Measurements from ENCODE around the gene CYP46A1. TPM values are rescaled to one million over a fixed set of nuclear protein-coding genes. Genes with fewer than 3 reads are reported as not detected.
"Not testable (repeated sequence)": the region's sequence is repeated elsewhere in the genome, so short reads cannot be mapped to it uniquely, and the experiment has no call there.

Gene CYP46A1
- total and polyA plus RNA-seq, 9 donors: 2.3 to 6.3 (median 3.7) TPM

DNA sequence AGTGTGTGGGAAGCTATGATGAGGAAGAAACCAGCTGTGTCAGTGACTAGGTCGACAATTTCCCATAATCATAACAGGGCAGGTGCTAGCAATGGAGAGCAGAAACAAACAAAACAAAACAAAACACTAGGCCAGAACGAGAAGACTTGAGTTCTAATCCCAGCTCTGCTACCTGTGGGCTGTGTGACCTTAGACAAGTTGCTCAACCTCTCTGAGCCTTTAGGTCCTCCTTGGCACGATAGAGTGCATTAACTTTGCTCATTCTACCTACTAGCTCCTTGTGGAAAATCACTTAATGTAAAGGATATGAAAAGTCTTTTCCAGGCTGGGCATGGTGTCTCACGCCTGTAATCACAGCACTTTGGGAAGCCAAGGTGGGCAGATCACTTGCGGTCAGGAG is 27.9 kb upstream of the CYP46A1 start:
- H3K9me3 ChIP-seq (replicated peaks; ENCODE audit: control insufficient read depth, low read depth, low read length): no peaks in the 10 kb centered on the region
- DNase-seq: no peak
- peaks cover 51% of the 10 kb centered on the region for H3K27me3 ChIP-seq (ENCODE audit: control insufficient read depth, insufficient read depth, low read length)
- H3K4me3 ChIP-seq (ENCODE audit: low read length): no peak overlapping the region
- H3K4me1 ChIP-seq (ENCODE audit: control insufficient read depth, insufficient read depth, low read length): peaks cover 12% of the 10 kb centered on the region
- H3K27ac ChIP-seq (ENCODE audit: low read length): no peak overlapping the region
- WGBS (ENCODE audit: insufficient coverage): 60% methylated on average over 1 of the region's 5 CpGs
- no peaks in the 10 kb centered on the region for H3K36me3 ChIP-seq (ENCODE audit: control insufficient read depth, insufficient read depth, low read length)

- no peak overlapping the region for H3K27ac ChIP-seq (ENCODE audit: low read length)
- H3K4me3 ChIP-seq (ENCODE audit: low read length): no peak overlapping the region
- 50% methylated on average over 1 of the region's 1 CpG for WGBS (ENCODE audit: insufficient coverage)
- H3K9me3 ChIP-seq (replicated peaks; ENCODE audit: control insufficient read depth, low read depth, low read length): no peaks in the 10 kb centered on the region
- no peak for DNase-seq
- H3K36me3 ChIP-seq (ENCODE audit: control insufficient read depth, insufficient read depth, low read length): no peaks in the 10 kb centered on the region
- peaks cover 65% of the 10 kb centered on the region for H3K27me3 ChIP-seq (ENCODE audit: control insufficient read depth, insufficient read depth, low read length)
- peaks cover 12% of the 10 kb centered on the region for H3K4me1 ChIP-seq (ENCODE audit: control insufficient read depth, insufficient read depth, low read length)
Measured at GRCh38 chr14:99657645-99658155, 26.4 kb upstream of the CYP46A1 start.

DNA sequence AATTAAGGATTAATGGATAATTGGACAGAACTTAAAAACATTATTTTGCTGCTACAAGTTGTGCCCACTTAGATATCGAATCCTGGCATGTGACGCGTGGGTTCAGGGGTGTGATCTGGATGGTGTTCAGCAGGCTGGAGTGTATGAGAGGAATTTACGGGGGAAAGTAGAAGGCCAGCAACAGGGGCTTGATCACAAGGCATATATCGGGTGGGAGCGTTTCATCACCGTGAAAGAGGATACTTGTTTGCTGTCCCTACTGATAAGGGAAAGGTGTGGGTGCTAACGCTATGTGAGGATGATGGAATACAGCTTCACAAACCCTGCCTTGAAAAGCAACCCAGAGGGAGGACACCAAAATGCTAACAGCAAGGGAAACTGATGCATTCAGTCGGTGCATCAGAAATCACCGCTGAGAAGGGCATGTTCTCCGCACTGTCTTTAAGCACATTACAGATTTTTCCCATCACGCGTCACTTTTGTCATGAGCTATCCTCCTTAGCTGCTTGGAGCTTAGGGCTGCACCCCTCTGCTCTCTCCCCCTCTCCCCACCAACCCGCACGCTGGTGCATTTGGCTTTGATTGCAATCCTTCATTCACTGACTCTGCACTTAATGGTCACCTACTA is 25.8 kb upstream of the CYP46A1 start:
- H3K27me3 ChIP-seq (ENCODE audit: control insufficient read depth, insufficient read depth, low read length): peaks cover 68% of the 10 kb centered on the region
- no peak overlapping the region for H3K27ac ChIP-seq (ENCODE audit: low read length)
- H3K4me1 ChIP-seq (ENCODE audit: control insufficient read depth, insufficient read depth, low read length): peaks cover 12% of the 10 kb centered on the region
- DNase-seq: no peak
- no peaks in the 10 kb centered on the region for H3K36me3 ChIP-seq (ENCODE audit: control insufficient read depth, insufficient read depth, low read length)
- WGBS (ENCODE audit: insufficient coverage): 72% methylated on average over 12 of the region's 15 CpGs
- H3K9me3 ChIP-seq (replicated peaks; ENCODE audit: control insufficient read depth, low read depth, low read length): no peaks in the 10 kb centered on the region
- no peak overlapping the region for H3K4me3 ChIP-seq (ENCODE audit: low read length)

- Histone ChIP-seq H3K9me3 (replicated peaks; ENCODE audit: control insufficient read depth, low read depth, low read length) (no peaks in the 10 kb centered on the region), H3K36me3 (ENCODE audit: control insufficient read depth, insufficient read depth, low read length) (no peaks in the 10 kb centered on the region), H3K4me3 (ENCODE audit: low read length) (no peak overlapping the region), H3K27ac (ENCODE audit: low read length) (no peak overlapping the region), H3K27me3 (ENCODE audit: control insufficient read depth, insufficient read depth, low read length) (peaks cover 70% of the 10 kb centered on the region), H3K4me1 (ENCODE audit: control insufficient read depth, insufficient read depth, low read length) (peaks cover 8% of the 10 kb centered on the region)
- DNase-seq: no peak
- WGBS (ENCODE audit: insufficient coverage): 15% methylated on average over 57 of the region's 58 CpGs
Measured at GRCh38 chr14:99659333-99659741, 24.8 kb upstream of the CYP46A1 start.

DNA sequence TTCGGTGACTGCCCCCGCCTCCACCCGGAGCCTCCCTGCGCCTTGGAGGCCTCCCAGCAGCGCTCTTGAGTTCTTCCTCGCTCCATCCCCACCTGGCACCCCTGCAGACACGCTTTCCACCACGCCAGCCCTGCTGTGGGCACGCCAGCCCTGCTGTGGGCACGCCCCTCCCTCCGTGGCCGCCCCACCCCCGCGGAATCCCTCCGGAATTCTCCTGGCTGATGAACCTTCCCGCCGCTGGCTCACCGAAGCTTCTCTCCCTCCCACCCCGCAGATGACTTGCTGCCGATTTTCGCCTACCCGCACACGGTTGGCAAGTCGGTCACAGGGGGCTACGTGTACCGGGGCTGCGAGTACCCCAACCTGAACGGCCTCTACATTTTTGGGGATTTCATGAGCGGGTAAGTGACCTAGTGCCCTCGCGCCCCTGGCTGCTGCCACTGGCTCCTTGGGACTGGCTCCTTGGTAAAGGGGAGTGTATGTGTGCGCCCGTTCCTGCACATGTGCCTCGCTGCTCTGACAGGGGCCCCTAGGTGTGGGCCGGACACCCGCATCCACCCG is 24.0 kb upstream of the CYP46A1 start:
- DNase-seq: no peak
- H3K36me3 ChIP-seq (ENCODE audit: control insufficient read depth, insufficient read depth, low read length): no peaks in the 10 kb centered on the region
- peaks cover 70% of the 10 kb centered on the region for H3K27me3 ChIP-seq (ENCODE audit: control insufficient read depth, insufficient read depth, low read length)
- 19% methylated on average over 34 of the region's 37 CpGs for WGBS (ENCODE audit: insufficient coverage)
- no peak overlapping the region for H3K27ac ChIP-seq (ENCODE audit: low read length)
- no peak overlapping the region for H3K4me3 ChIP-seq (ENCODE audit: low read length)
- no peaks in the 10 kb centered on the region for H3K9me3 ChIP-seq (replicated peaks; ENCODE audit: control insufficient read depth, low read depth, low read length)
- H3K4me1 ChIP-seq (ENCODE audit: control insufficient read depth, insufficient read depth, low read length): peaks cover 6% of the 10 kb centered on the region

GRCh38 chr14:99660794-99661193 is 23.3 kb upstream of the CYP46A1 start:
- H3K36me3 ChIP-seq (ENCODE audit: control insufficient read depth, insufficient read depth, low read length): no peaks in the 10 kb centered on the region
- no CpG with 5 or more reads among the region's 4 CpGs for WGBS (ENCODE audit: insufficient coverage)
- peaks cover 66% of the 10 kb centered on the region for H3K27me3 ChIP-seq (ENCODE audit: control insufficient read depth, insufficient read depth, low read length)
- no peak for DNase-seq
- H3K27ac ChIP-seq (ENCODE audit: low read length): no peak overlapping the region
- peaks cover 6% of the 10 kb centered on the region for H3K4me1 ChIP-seq (ENCODE audit: control insufficient read depth, insufficient read depth, low read length)
- no peak overlapping the region for H3K4me3 ChIP-seq (ENCODE audit: low read length)
- H3K9me3 ChIP-seq (replicated peaks; ENCODE audit: control insufficient read depth, low read depth, low read length): no peaks in the 10 kb centered on the region

GRCh38 chr14:99661206-99661605 is 22.9 kb upstream of the CYP46A1 start:
- not testable (repeated sequence) for H3K36me3 ChIP-seq (ENCODE audit: control insufficient read depth, insufficient read depth, low read length); DNase-seq; H3K4me3 ChIP-seq (ENCODE audit: low read length); H3K4me1 ChIP-seq (ENCODE audit: control insufficient read depth, insufficient read depth, low read length); H3K9me3 ChIP-seq (replicated peaks; ENCODE audit: control insufficient read depth, low read depth, low read length); H3K27ac ChIP-seq (ENCODE audit: low read length)
- H3K27me3 ChIP-seq (ENCODE audit: control insufficient read depth, insufficient read depth, low read length): peaks cover 63% of the 10 kb centered on the region

GRCh38 chr14:99662846-99663245 is 21.3 kb upstream of the CYP46A1 start:
- DNase-seq: no peak
- peaks cover 51% of the 10 kb centered on the region for H3K27me3 ChIP-seq (ENCODE audit: control insufficient read depth, insufficient read depth, low read length)
- H3K4me1 ChIP-seq (ENCODE audit: control insufficient read depth, insufficient read depth, low read length): peaks cover 6% of the 10 kb centered on the region
- WGBS (ENCODE audit: insufficient coverage): 71% methylated on average over 3 of the region's 10 CpGs
- H3K4me3 ChIP-seq (ENCODE audit: low read length): no peak overlapping the region
- no peaks in the 10 kb centered on the region for H3K9me3 ChIP-seq (replicated peaks; ENCODE audit: control insufficient read depth, low read depth, low read length)
- no peaks in the 10 kb centered on the region for H3K36me3 ChIP-seq (ENCODE audit: control insufficient read depth, insufficient read depth, low read length)
- H3K27ac ChIP-seq (ENCODE audit: low read length): no peak overlapping the region

DNA sequence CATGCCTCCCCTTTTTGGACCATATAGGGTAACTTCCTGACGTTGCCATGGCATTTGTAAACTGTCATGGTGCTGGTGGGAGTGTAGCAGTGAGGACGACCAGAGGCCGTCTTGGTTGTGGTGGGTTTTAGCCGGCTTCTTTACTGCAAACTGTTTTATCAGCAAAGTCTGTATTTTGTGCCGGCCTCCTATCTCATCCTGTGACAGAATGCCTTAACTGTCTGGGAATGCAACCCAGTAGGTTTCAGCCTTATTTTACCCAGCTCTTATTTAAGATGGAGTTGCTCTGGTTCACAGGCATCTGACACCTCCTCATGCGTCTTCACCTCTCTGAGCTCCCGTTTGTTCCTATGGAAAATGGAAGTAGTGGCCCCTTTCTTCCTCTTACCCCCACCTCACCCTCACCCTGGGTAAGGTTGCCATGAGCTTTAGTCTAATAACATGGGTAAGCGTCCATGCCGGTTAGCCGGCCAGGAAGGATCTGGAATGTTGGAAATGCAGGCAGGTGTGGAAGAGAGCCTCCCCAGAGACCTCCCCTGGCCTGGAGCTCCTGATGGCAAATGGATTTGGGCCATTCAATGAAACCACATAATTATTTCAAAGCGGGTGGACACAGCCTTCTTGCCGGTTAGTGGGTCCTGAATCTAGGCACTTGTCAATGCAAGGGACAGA is 20.6 kb upstream of the CYP46A1 start:
- no peaks in the 10 kb centered on the region for H3K9me3 ChIP-seq (replicated peaks; ENCODE audit: control insufficient read depth, low read depth, low read length)
- no peak overlapping the region for H3K4me3 ChIP-seq (ENCODE audit: low read length)
- H3K27me3 ChIP-seq (ENCODE audit: control insufficient read depth, insufficient read depth, low read length): peaks cover 45% of the 10 kb centered on the region
- 65% methylated on average over 2 of the region's 12 CpGs for WGBS (ENCODE audit: insufficient coverage)
- DNase-seq: no peak
- H3K36me3 ChIP-seq (ENCODE audit: control insufficient read depth, insufficient read depth, low read length): peaks cover 4% of the 10 kb centered on the region
- no peak overlapping the region for H3K27ac ChIP-seq (ENCODE audit: low read length)
- peaks cover 6% of the 10 kb centered on the region for H3K4me1 ChIP-seq (ENCODE audit: control insufficient read depth, insufficient read depth, low read length)

- Histone ChIP-seq H3K27ac (ENCODE audit: low read length) (no peak overlapping the region), H3K4me1 (ENCODE audit: control insufficient read depth, insufficient read depth, low read length) (peaks cover 6% of the 10 kb centered on the region), H3K27me3 (ENCODE audit: control insufficient read depth, insufficient read depth, low read length) (peaks cover 37% of the 10 kb centered on the region), H3K36me3 (ENCODE audit: control insufficient read depth, insufficient read depth, low read length) (peaks cover 4% of the 10 kb centered on the region), H3K9me3 (replicated peaks; ENCODE audit: control insufficient read depth, low read depth, low read length) (no peaks in the 10 kb centered on the region), H3K4me3 (ENCODE audit: low read length) (no peak overlapping the region)
- no peak for DNase-seq
- WGBS (ENCODE audit: insufficient coverage): 18% methylated on average over 4 of the region's 8 CpGs
Measured at GRCh38 chr14:99664058-99664936, 19.8 kb upstream of the CYP46A1 start.
